CD4-positive, alpha-beta T cell (primary cell): ENCODE data around the gene SH3RF3. TPM values are rescaled to one million over a fixed set of nuclear protein-coding genes. Genes with fewer than 3 reads are reported as not detected.

Experiments
- ATAC-seq: fragments of 200-7000 bp; cut with Tn5 transposase; one replicate; pipeline ENCODE4 v1.10.0; 2022; ENCODE audit warnings: mild to moderate bottlenecking; ENCODE audit not compliant: poor library complexity
- CTCF ChIA-PET: fragments of 350-600 bp; sonication (Branson Sonifier 250); formaldehyde crosslinking; loops from one replicate; lab custom pipeline; 2021; ENCODE audit warnings: antibody characterized with exemption, inconsistent platforms; lab: Charles Lee
- POLR2A ChIA-PET: fragments of 350-600 bp; sonication (Branson Sonifier 250); formaldehyde crosslinking; loops from one replicate; lab custom pipeline; 2021; ENCODE audit warnings: antibody characterized with exemption, inconsistent platforms; lab: Charles Lee
- DNase-seq, 14 experiments: peaks; one replicate each; pipeline ENCODE4 v3.0.0-alpha.2; 2013 to 2020; ENCODE audit warnings: mixed read lengths in 2 of 14
- H3K27ac ChIP-seq, 2 donors: one replicate each; pipeline versions ENCODE4 v1.5.1 to v1.7.0; 2013; ENCODE audit warnings: low read length in 2 of 2, low read depth in 1 of 2, mild to moderate bottlenecking in 1 of 2
- H3K27me3 ChIP-seq, 2 experiments: 1 replicate in 1 of 2; 2 replicates in 1 of 2; pipeline versions ENCODE4 v1.6.1 to v1.7.0; 2013; ENCODE audit warnings: low read length in 2 of 2, control low read depth in 1 of 2, mild to moderate bottlenecking in 1 of 2, moderate library complexity in 1 of 2; ENCODE audit not compliant: insufficient read depth in 2 of 2, control insufficient read depth in 1 of 2
- H3K36me3 ChIP-seq: one replicate; pipeline ENCODE4 v1.6.1; 2013; ENCODE audit warnings: low read length, control low read depth; ENCODE audit not compliant: insufficient read depth
- H3K4me1 ChIP-seq: one replicate; pipeline ENCODE4 v1.6.1; 2013; ENCODE audit warnings: low read length, control low read depth; ENCODE audit not compliant: insufficient read depth
- H3K4me3 ChIP-seq: one replicate; pipeline ENCODE4 v1.5.1; 2013; ENCODE audit warnings: mild to moderate bottlenecking, low read length, moderate library complexity
- H3K9me3 ChIP-seq, 2 experiments: 1 replicate in 1 of 2; 2 replicates in 1 of 2; pipeline versions ENCODE4 v1.6.1 to v1.7.0; 2013; ENCODE audit warnings: low read length in 2 of 2, mild to moderate bottlenecking in 2 of 2, control low read depth in 1 of 2, moderate library complexity in 1 of 2; ENCODE audit not compliant: control insufficient read depth in 1 of 2, insufficient read depth in 1 of 2
- H3K27ac Mint-ChIP-seq: one replicate; pipeline ENCODE4 v1.8.0; 2020; ENCODE audit warnings: mixed read lengths
- H3K27me3 Mint-ChIP-seq: one replicate; pipeline ENCODE4 v1.8.0; 2021; ENCODE audit warnings: mixed read lengths
- H3K36me3 Mint-ChIP-seq: one replicate; pipeline ENCODE4 v1.8.0; 2021; ENCODE audit warnings: low read depth, mixed read lengths
- H3K4me1 Mint-ChIP-seq: one replicate; pipeline ENCODE4 v1.8.0; 2021; ENCODE audit warnings: low read depth, mixed read lengths
- H3K4me3 Mint-ChIP-seq: one replicate; pipeline ENCODE4 v1.8.0; 2020; ENCODE audit warnings: mild to moderate bottlenecking, mixed read lengths
- H3K9me3 Mint-ChIP-seq: one replicate; pipeline ENCODE4 v1.8.0; 2020; ENCODE audit warnings: mixed read lengths
- CTCF ChIP-seq: fragments of 200-600 bp; IDR thresholded peaks from one replicate; pipeline ENCODE4 v1.8.0; 2022; ENCODE audit warnings: antibody characterized with exemption, mild to moderate bottlenecking
- intact Hi-C, 2 experiments: fragments of 100-400 bp; cut with DNase I in 1 of 2; cut with micrococcal nuclease in 1 of 2; formaldehyde crosslinking; loops; one replicate each; pipeline versions ENCODE4 v1.15.1 to v1.9.0; 2023 to 2025; cut with DNase I, micrococcal nuclease
- total RNA-seq, 174 experiments: library from RNA in 2 of 174; stranded (reverse) in 2 of 174; gene quantifications; one replicate each; pipeline ENCODE4 v1.2.3 and lab custom pipeline; 2021 to 2026

SH3RF3 gene
- total RNA-seq, 2 experiments from 2014 or later = 5.2 to 5.9 TPM

DNA sequence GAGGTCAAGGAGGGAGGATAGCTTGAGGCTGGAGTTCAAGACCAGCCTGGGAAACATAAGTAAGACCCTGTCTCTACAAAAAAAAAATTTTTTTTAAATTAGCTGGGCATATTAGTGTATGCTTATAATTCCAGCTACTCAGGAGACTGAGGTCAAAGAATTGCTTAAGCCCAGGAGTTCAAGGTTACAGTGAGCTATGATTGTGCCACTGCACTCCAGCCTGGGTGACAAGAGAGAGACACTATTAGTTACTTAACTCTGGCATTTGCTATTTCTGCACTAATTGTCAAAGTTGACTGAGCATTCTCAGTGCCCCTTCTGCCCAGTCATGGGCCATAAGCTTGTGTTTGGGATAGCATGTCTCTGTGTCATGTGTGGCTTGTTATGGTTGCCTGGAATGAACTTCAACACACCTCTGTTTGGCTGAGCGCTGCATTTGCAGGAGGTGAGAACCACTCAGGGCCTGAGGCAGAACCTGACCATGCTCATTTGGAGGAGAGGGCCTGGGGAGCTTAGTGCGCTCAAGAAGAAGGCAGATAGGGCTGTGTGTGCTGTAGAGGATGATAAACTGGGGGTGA is 77.7 kb downstream of the SH3RF3 start:
- no peak for ATAC-seq
- Mint-ChIP-seq H3K4me3 (no peak overlapping the region), H3K27ac (no peak overlapping the region), H3K4me1 (peaks cover 12% of the 10 kb centered on the region), H3K36me3 (no peaks in the 10 kb centered on the region), H3K9me3 (no peaks in the 10 kb centered on the region), H3K27me3 (peaks cover 29% of the 10 kb centered on the region)
- Histone ChIP-seq H3K36me3 (no peaks in the 10 kb centered on the region), H3K27me3 (peaks cover 7 to 13% of the 10 kb centered on the region in 2 experiments), H3K9me3 (peaks cover 5 to 12% of the 10 kb centered on the region in 2 experiments), H3K27ac (no peak overlapping the region), H3K4me1 (no peaks in the 10 kb centered on the region), H3K4me3 (no peak overlapping the region)
- no peak for TF ChIP-seq CTCF
- intact Hi-C loops = no loop called here
- CTCF ChIA-PET = no interaction called here
- DNase-seq = no peak
- POLR2A ChIA-PET = no interaction called here

DNA sequence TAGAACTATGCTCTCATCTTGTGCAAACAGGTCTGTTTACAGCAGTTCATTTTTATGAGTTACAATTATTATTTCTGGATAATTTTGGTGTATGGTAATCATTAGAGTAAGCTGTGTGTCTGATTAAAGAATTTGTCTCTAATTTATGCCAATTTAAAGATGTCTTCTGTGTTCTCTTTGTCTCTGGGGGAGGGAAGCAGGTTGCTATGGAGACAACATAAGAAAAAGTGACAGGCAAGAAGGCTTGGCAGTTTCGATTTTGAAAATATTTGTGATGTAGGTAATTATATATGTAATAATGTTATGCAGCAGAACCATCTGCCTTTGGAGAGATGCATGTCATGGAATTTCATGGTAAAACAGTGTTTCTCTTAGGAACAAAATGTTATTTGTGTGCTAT is 78.2 kb downstream of the SH3RF3 start:
- DNase-seq (no peak), ATAC-seq (no peak)
- no peak overlapping the region for H3K4me3 Mint-ChIP-seq
- H3K4me1 Mint-ChIP-seq = peaks cover 12% of the 10 kb centered on the region
- H3K4me3 ChIP-seq = no peak overlapping the region
- intact Hi-C loops = no loop called here
- ChIA-PET CTCF (no interaction called here), POLR2A (no interaction called here)
- no peak overlapping the region for H3K27ac ChIP-seq
- no peaks in the 10 kb centered on the region for H3K4me1 ChIP-seq
- no peak overlapping the region for H3K27ac Mint-ChIP-seq
- H3K9me3 Mint-ChIP-seq = no peaks in the 10 kb centered on the region
- no peaks in the 10 kb centered on the region for H3K36me3 Mint-ChIP-seq
- peaks cover 5 to 12% of the 10 kb centered on the region in 2 experiments for H3K9me3 ChIP-seq
- H3K27me3 ChIP-seq = peaks cover 7 to 16% of the 10 kb centered on the region in 2 experiments
- H3K27me3 Mint-ChIP-seq = peaks cover 34% of the 10 kb centered on the region
- TF ChIP-seq CTCF = no peak
- H3K36me3 ChIP-seq = no peaks in the 10 kb centered on the region

DNA sequence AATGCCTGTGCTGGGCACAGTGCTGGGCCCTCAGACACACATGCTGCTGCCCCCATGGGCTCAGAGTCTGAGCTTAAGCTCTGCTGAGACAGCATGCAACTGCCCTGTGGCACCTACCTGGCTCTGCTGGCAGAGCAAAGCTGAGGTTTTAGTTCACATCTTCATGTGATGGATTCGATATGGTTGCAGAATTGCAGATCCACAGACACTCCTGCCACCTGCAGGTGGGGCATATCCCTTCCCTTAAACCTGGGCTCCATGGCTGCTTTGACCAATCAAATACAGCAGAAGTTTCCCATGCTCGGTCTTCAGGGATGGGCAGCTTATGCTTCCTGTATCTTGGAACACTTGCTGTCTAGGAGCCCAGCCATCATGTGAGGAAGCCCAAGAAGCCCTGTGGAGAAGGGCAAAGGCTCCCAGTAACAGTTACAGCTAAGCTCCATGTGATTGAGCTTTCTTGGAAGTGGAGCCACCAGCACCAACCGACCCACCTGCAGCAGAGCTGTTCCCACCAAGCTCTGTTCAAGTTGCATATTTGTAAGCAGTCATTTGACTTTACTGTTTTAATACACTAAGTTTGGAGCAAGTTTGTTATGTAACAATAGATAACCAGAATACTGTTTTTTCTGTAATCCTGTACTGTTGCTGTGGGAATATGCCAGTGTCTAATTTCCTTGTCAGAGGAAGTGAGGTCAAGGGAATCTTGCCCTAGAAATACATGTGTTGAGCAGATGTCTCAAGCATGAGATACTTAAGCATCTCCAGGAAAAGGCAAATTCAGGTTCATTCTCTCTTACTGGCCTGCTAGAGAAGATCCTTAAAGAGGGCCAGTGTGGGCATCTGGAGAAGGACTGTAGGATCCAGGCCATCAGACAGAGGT is 79.3 kb downstream of the SH3RF3 start:
- H3K27me3 ChIP-seq = peaks cover 15 to 26% of the 10 kb centered on the region in 2 experiments
- Mint-ChIP-seq H3K27ac (no peak overlapping the region), H3K9me3 (no peaks in the 10 kb centered on the region), H3K4me1 (peaks cover 23% of the 10 kb centered on the region), H3K36me3 (no peaks in the 10 kb centered on the region), H3K4me3 (no peak overlapping the region), H3K27me3 (peaks cover 45% of the 10 kb centered on the region)
- peaks cover 5 to 12% of the 10 kb centered on the region in 2 experiments for H3K9me3 ChIP-seq
- ChIA-PET POLR2A (interaction anchor here (1.0 kb wide), 1 partner anchor 10 kb away, joined by 3 read pairs; no protein-coding TSS in a partner anchor), CTCF (interaction anchor here (1.4 kb wide), 1 partner anchor 13 kb away, joined by 3 read pairs; no protein-coding TSS in a partner anchor)
- intact Hi-C loops = no loop called here
- no peak overlapping the region for H3K4me3 ChIP-seq
- H3K27ac ChIP-seq = no peak overlapping the region
- no peaks in the 10 kb centered on the region for H3K36me3 ChIP-seq
- peaks cover 8% of the 10 kb centered on the region for H3K4me1 ChIP-seq
- no peak for TF ChIP-seq CTCF
- DNase-seq (no peak), ATAC-seq (peak; percentile 26)
